Left lung (tissue), 10 donors: ENCODE measurements around the gene PRPF8. TPM values are rescaled to one million over a fixed set of nuclear protein-coding genes. Genes with fewer than 3 reads are reported as not detected.

Source experiments
- ATAC-seq: fragments of 200-7000 bp; cut with Tn5 transposase; one replicate; pipeline ENCODE4 v1.9.1; 2020; ENCODE audit warnings: moderate library complexity
- DNase-seq, 4 donors: peaks; one replicate each; pipeline ENCODE4 v3.0.0-alpha.2; 2013 to 2020
- H3K27ac ChIP-seq, 2 donors: fragments of 200-600 bp; sonication (generic) in 1 of 2; one replicate each; pipeline versions ENCODE4 v1.5.0 to v1.8.0; 2020 to 2021
- H3K27me3 ChIP-seq, 2 donors: fragments of 200-600 bp; sonication (generic) in 1 of 2; one replicate each; pipeline versions ENCODE4 v1.5.0 to v1.8.0; 2020 to 2021
- H3K36me3 ChIP-seq, 2 donors: fragments of 200-600 bp; sonication (generic) in 1 of 2; one replicate each; pipeline versions ENCODE4 v1.5.0 to v1.8.0; 2020 to 2021
- H3K4me1 ChIP-seq, 2 donors: fragments of 200-600 bp; one replicate each; pipeline ENCODE4 v1.8.0; 2021
- H3K4me3 ChIP-seq, 2 donors: fragments of 200-600 bp; sonication (generic) in 1 of 2; one replicate each; pipeline versions ENCODE4 v1.5.0 to v1.8.0; 2020 to 2021; ENCODE audit warnings: mild to moderate bottlenecking in 1 of 2
- H3K9me3 ChIP-seq, 2 donors: fragments of 200-600 bp; sonication (generic) in 1 of 2; one replicate each; pipeline versions ENCODE4 v1.5.0 to v1.8.0; 2020 to 2021
- CTCF ChIP-seq, 2 donors: fragments of 200-600 bp; sonication (generic) in 1 of 2; IDR thresholded peaks; one replicate each; pipeline versions ENCODE4 v1.5.0 to v1.8.0; 2021; ENCODE audit warnings: antibody characterized with exemption in 2 of 2
- intact Hi-C, 2 donors: fragments of 100-400 bp; cut with DNase I; formaldehyde crosslinking; loops; one replicate each; pipeline versions ENCODE4 v1.11.2 to v1.14.2; 2022
- polyA plus RNA-seq, 6 donors: library from polyadenylated mRNA; unstranded; fragments of 120-200 nt; gene quantifications; one replicate each; pipeline ENCODE4 v1.2.1, GENCODE V29; 2013; ENCODE audit not compliant: insufficient read length in 6 of 6
- total RNA-seq, 2 donors: library from RNA; stranded (reverse); fragmentation: NEBNext Ultra II Directional; extraction: Animal tissue kit (Norgen Biotek cat#: 25700); gene quantifications; one replicate each; pipeline ENCODE4 v1.2.1, GENCODE V29; 2021
- donor health status: DM: no; HTN: yes; CAD: no.
- donor health status: DM: no; HTN: no; CAD: no.

The PRPF8 gene
- total and polyA plus RNA-seq, 8 donors = 230 to 364 (median 329) TPM

GRCh38 chr17:1640329-1641064 is 44.2 kb downstream of the PRPF8 start:
- ATAC-seq = peak; percentile 8
- H3K9me3 ChIP-seq = no peaks in the 10 kb centered on the region
- H3K36me3 ChIP-seq = peaks cover 0 to 41% of the 10 kb centered on the region in 2 donors
- intact Hi-C loops = no loop called here
- peak overlapping the region in 1 of 2 donors; percentile 48 for H3K27ac ChIP-seq
- no peaks in the 10 kb centered on the region for H3K27me3 ChIP-seq
- no peak overlapping the region for H3K4me3 ChIP-seq
- no peak for TF ChIP-seq CTCF (IDR thresholded peaks at IDR 0.05)
- H3K4me1 ChIP-seq = peaks cover 15 to 41% of the 10 kb centered on the region in 2 donors
- DNase-seq = peak in 1 of 4 donors; percentile 82

DNA sequence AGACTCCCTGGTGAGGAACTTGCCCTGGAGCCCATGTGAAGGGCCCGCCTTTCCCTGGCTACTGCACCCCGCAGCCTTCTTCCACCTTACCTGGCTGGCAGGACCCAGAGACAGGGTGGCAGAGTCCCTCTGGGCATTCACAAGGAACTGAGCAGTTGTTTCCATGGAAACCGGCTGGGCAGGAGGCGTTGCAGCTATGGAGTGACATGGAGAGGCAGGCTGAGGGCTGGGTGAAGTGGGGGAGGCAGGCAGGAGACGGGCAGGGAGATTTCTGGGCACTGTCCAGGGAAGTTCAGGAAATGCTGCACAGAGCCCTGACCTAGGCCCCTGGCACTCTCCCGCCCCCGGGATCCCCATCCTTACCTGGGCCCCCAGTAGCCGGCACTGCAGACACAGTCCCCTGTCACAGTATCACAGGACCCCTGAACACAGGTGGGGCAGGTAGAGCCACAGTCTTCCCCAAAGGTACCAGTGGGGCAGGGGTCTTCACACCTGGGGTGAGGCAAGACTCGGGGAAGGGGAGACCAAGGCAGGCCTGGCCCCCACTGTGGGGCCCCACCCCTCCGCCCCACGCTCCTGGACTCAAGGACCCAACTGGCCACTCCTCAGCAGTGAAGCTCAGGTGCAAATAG is 45.0 kb downstream of the PRPF8 start:
- ATAC-seq (peak; percentile 60), DNase-seq (peak in 3 of 4 donors; percentile 69 to 83 (median 81))
- peak overlapping the region in 1 of 2 donors; percentile 48 for H3K27ac ChIP-seq
- peaks cover 0 to 49% of the 10 kb centered on the region in 2 donors for H3K36me3 ChIP-seq
- intact Hi-C loops = no loop called here
- peaks cover 9 to 32% of the 10 kb centered on the region in 2 donors for H3K4me1 ChIP-seq
- H3K4me3 ChIP-seq = no peak overlapping the region
- H3K27me3 ChIP-seq = no peaks in the 10 kb centered on the region
- no peak for TF ChIP-seq CTCF (IDR thresholded peaks at IDR 0.05)
- no peaks in the 10 kb centered on the region for H3K9me3 ChIP-seq

- DNase-seq (peak in 1 of 4 donors; percentile 67), ATAC-seq (no peak)
- Histone ChIP-seq H3K9me3 (no peaks in the 10 kb centered on the region), H3K27me3 (no peaks in the 10 kb centered on the region), H3K4me3 (no peak overlapping the region), H3K27ac (no peak overlapping the region), H3K36me3 (peaks cover 0 to 58% of the 10 kb centered on the region in 2 donors), H3K4me1 (peaks cover 0 to 23% of the 10 kb centered on the region in 2 donors)
- no peak for TF ChIP-seq CTCF (IDR thresholded peaks at IDR 0.05)
- intact Hi-C loops = no loop called here
Observed at GRCh38 chr17:1638624-1639300, 45.9 kb downstream of the PRPF8 start.

GRCh38 chr17:1638171-1638590 is 46.5 kb downstream of the PRPF8 start:
- no peaks in the 10 kb centered on the region for H3K9me3 ChIP-seq
- TF ChIP-seq CTCF (IDR thresholded peaks at IDR 0.05) = no peak
- peaks cover 0 to 18% of the 10 kb centered on the region in 2 donors for H3K4me1 ChIP-seq
- H3K27ac ChIP-seq = no peak overlapping the region
- DNase-seq (peak in 1 of 4 donors; percentile 78), ATAC-seq (no peak)
- no peaks in the 10 kb centered on the region for H3K27me3 ChIP-seq
- peaks cover 0 to 58% of the 10 kb centered on the region in 2 donors for H3K36me3 ChIP-seq
- intact Hi-C loops = no loop called here
- H3K4me3 ChIP-seq = no peak overlapping the region
